Panc1 (cell line): Measurements from ENCODE around the gene R3HDM2. TPM values are rescaled to one million over a fixed set of nuclear protein-coding genes. Genes with fewer than 3 reads are reported as not detected.
"Not testable (repeated sequence)": the region's sequence is repeated elsewhere in the genome, so short reads cannot be mapped to it uniquely, and the experiment has no call there.

Experiments
- ATAC-seq: fragments of 200-7000 bp; cut with Tn5 transposase; 2 replicates; pipeline ENCODE4 v1.9.1; 2020; ENCODE audit warnings: mild to moderate bottlenecking, moderate library complexity
- BruUV-seq: library from RNA; stranded (reverse); fragments of 400-500 nt; replicated peaks from 2 replicates; lab custom pipeline; 2021; lab: Mats Ljungman, UMichigan
- CTCF ChIA-PET: fragments of 300-600 bp; sonication (Branson Sonifier 250); formaldehyde crosslinking; loops from one replicate; lab custom pipeline; 2022; ENCODE audit warnings: antibody characterized with exemption; lab: Charles Lee
- POLR2A ChIA-PET: fragments of 300-600 bp; sonication (Branson Sonifier 250); formaldehyde crosslinking; loops from one replicate; lab custom pipeline; 2022; ENCODE audit warnings: antibody characterized with exemption; lab: Charles Lee
- DNase-seq: peaks from one replicate; pipeline ENCODE4 v3.0.0-alpha.2; 2010; ENCODE audit warnings: low read depth, low spot score
- H3K27ac ChIP-seq: 2 replicates; pipeline ENCODE4 v1.5.1; 2011; ENCODE audit warnings: mild to moderate bottlenecking, low read length, inconsistent platforms
- H3K27me3 ChIP-seq: fragments of 200-500 bp; sonication (Bioruptor generic); 2 replicates; pipeline ENCODE4 v1.6.0; 2014; ENCODE audit warnings: low read length, inconsistent platforms; ENCODE audit not compliant: control insufficient read depth, insufficient read depth
- H3K36me3 ChIP-seq: fragments of 200-500 bp; sonication (Bioruptor generic); 2 replicates; pipeline ENCODE4 v1.5.1; 2014; ENCODE audit warnings: inconsistent platforms, mild to moderate bottlenecking, low read length, moderate library complexity; ENCODE audit not compliant: control insufficient read depth, insufficient read depth
- H3K4me1 ChIP-seq: 2 replicates; pipeline ENCODE4 v1.5.1; 2011; ENCODE audit warnings: inconsistent platforms, mild to moderate bottlenecking, low read length, moderate library complexity; ENCODE audit not compliant: control insufficient read depth, insufficient read depth
- H3K4me3 ChIP-seq, 2 experiments: 2 replicates each; pipeline ENCODE4 v1.5.1; 2011 to 2012; ENCODE audit warnings: low read depth in 2 of 2, low read length in 2 of 2, mild to moderate bottlenecking in 2 of 2, inconsistent platforms in 1 of 2, moderate library complexity in 1 of 2
- H3K9me3 ChIP-seq: fragments of 200-500 bp; sonication (Bioruptor generic); 2 replicates; pipeline ENCODE4 v1.5.1; 2014; ENCODE audit warnings: low read depth, mild to moderate bottlenecking, inconsistent platforms, low read length, moderate library complexity; ENCODE audit not compliant: control insufficient read depth, insufficient read depth
- CTCF ChIP-seq: fragments of 450-650 bp; IDR thresholded peaks from 2 replicates; pipeline ENCODE4 v1.5.1; 2017; ENCODE audit warnings: mild to moderate bottlenecking
- POLR2AphosphoS5 ChIP-seq: IDR thresholded peaks from 2 replicates; pipeline ENCODE4 v1.6.1; 2012; ENCODE audit warnings: mild to moderate bottlenecking, low read depth, low read length, moderate library complexity
- SIN3A ChIP-seq: IDR thresholded peaks from 2 replicates; pipeline ENCODE4 v1.6.1; 2012; ENCODE audit warnings: low read depth, mild to moderate bottlenecking, low read length, moderate library complexity, borderline replicate concordance; ENCODE audit not compliant: insufficient read depth
- TCF7L2 ChIP-seq: IDR thresholded peaks from 2 replicates; pipeline ENCODE4 v1.6.1; 2011; ENCODE audit warnings: mild to moderate bottlenecking, low read depth, low read length, inconsistent platforms
- in situ Hi-C: cut with HindIII; loops from 2 replicates; pipeline ENCODE4 v1.10.0; 2016; ENCODE audit warnings: low sequenced_read_pairs, low pct_unique_long_range_greater_than_20kb
- intact Hi-C: fragments of 100-400 bp; cut with micrococcal nuclease; formaldehyde crosslinking; loops from one replicate; pipeline ENCODE4 v1.10.0; 2022; ENCODE audit not compliant: unreplicated experiment
- total RNA-seq: library from RNA; stranded (reverse); gene quantifications from one replicate; pipeline ENCODE4 v1.2.1, GENCODE V29; 2021; ENCODE audit not compliant: unreplicated experiment
- TF ChIP-seq, protein P1 (sequence below), 2 experiments: IDR thresholded peaks; 2 replicates each; pipeline ENCODE4 v1.6.1; 2011 to 2012; ENCODE audit warnings: low read depth in 2 of 2, control low read depth in 1 of 2, low read length in 1 of 2, mild to moderate bottlenecking in 1 of 2, moderate library complexity in 1 of 2; ENCODE audit not compliant: insufficient read depth in 1 of 2

R3HDM2 gene
- total RNA-seq, 1 experiment from 2014 or later: 56.5 TPM

GRCh38 chr12:57416039-57416996 is 14.5 kb downstream of the R3HDM2 start:
- Histone ChIP-seq H3K27ac (no peak overlapping the region), H3K9me3 (no peaks in the 10 kb centered on the region), H3K4me1 (no peaks in the 10 kb centered on the region), H3K27me3 (no peaks in the 10 kb centered on the region), H3K4me3 (no peak overlapping the region), H3K36me3 (no peaks in the 10 kb centered on the region)
- in situ Hi-C loops (no loop called here), intact Hi-C loops (no loop called here)
- ChIA-PET POLR2A (no interaction called here), CTCF (interaction anchor here (0.6 kb wide), 1 partner anchor 77 kb away, joined by 3 read pairs; no protein-coding TSS in a partner anchor)
- TF ChIP-seq SIN3A (no peak), TCF7L2 (no peak), CTCF (no peak), POLR2AphosphoS5 (no peak)
- TF ChIP-seq, protein P1, sequence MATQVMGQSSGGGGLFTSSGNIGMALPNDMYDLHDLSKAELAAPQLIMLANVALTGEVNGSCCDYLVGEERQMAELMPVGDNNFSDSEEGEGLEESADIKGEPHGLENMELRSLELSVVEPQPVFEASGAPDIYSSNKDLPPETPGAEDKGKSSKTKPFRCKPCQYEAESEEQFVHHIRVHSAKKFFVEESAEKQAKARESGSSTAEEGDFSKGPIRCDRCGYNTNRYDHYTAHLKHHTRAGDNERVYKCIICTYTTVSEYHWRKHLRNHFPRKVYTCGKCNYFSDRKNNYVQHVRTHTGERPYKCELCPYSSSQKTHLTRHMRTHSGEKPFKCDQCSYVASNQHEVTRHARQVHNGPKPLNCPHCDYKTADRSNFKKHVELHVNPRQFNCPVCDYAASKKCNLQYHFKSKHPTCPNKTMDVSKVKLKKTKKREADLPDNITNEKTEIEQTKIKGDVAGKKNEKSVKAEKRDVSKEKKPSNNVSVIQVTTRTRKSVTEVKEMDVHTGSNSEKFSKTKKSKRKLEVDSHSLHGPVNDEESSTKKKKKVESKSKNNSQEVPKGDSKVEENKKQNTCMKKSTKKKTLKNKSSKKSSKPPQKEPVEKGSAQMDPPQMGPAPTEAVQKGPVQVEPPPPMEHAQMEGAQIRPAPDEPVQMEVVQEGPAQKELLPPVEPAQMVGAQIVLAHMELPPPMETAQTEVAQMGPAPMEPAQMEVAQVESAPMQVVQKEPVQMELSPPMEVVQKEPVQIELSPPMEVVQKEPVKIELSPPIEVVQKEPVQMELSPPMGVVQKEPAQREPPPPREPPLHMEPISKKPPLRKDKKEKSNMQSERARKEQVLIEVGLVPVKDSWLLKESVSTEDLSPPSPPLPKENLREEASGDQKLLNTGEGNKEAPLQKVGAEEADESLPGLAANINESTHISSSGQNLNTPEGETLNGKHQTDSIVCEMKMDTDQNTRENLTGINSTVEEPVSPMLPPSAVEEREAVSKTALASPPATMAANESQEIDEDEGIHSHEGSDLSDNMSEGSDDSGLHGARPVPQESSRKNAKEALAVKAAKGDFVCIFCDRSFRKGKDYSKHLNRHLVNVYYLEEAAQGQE (IDR thresholded peaks at IDR 0.05; ENCODE audit: insufficient read depth in 1 of 2, low read depth in 2 of 2, low read length in 1 of 2): no peak
- DNase-seq (no peak), ATAC-seq (peak; percentile 74)
- BruUV-seq: no TSS peak

DNA sequence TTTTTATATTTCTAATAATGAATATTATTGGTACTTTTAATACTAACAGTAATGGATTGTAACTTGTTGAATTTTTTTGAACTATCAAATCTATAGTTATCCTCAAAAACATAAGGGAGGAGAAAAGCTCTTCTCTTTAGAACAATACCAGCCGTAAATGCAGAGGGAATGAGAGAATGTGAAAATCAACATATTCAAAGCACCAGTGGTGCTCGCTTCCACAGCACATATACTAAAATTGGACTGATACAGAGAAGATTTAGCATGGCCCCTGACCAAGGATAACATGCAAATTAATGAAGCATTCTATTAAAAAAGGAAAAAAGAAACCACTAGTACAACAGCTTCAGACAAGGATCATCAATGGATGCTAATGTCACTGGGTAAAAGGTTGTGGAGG is 15.8 kb downstream of the R3HDM2 start:
- in situ Hi-C loops (no loop called here), intact Hi-C loops (no loop called here)
- BruUV-seq: no TSS peak
- H3K4me1 ChIP-seq: no peaks in the 10 kb centered on the region
- no peak for TF ChIP-seq TCF7L2
- no peak for TF ChIP-seq SIN3A
- H3K9me3 ChIP-seq: no peaks in the 10 kb centered on the region
- no peaks in the 10 kb centered on the region for H3K27me3 ChIP-seq
- no peak overlapping the region for H3K4me3 ChIP-seq
- DNase-seq (no peak), ATAC-seq (no peak)
- CTCF ChIA-PET: interaction anchor here (0.7 kb wide), 1 partner anchor 620 kb away, joined by 13 read pairs; no protein-coding TSS in a partner anchor
- POLR2A ChIA-PET: no interaction called here
- H3K27ac ChIP-seq: no peak overlapping the region
- H3K36me3 ChIP-seq: no peaks in the 10 kb centered on the region

GRCh38 chr12:57414160-57414559 is 16.7 kb downstream of the R3HDM2 start:
- ATAC-seq, BruUV-seq, DNase-seq, intact Hi-C loops, H3K9me3 ChIP-seq, H3K4me3 ChIP-seq, H3K4me1 ChIP-seq, H3K27me3 ChIP-seq, H3K27ac ChIP-seq, H3K36me3 ChIP-seq, in situ Hi-C loops: not testable (repeated sequence)
- CTCF ChIA-PET: interaction anchor here (0.7 kb wide), 1 partner anchor 619 kb away, joined by 13 read pairs; no protein-coding TSS in a partner anchor
- POLR2A ChIA-PET: interaction anchor here (0.7 kb wide), 1 partner anchor 16 kb away, joined by 7 read pairs; no protein-coding TSS in a partner anchor
